GM12865 (cell line): Measurements from ENCODE around the gene MTRF1.

ENCODE experiments used
- DNase-seq: peaks from one replicate; pipeline ENCODE4 v3.0.0; 2010; ENCODE audit warnings: low read depth
- H3K4me3 ChIP-seq: 2 replicates; pipeline ENCODE4 v1.5.1; 2011; ENCODE audit warnings: mild to moderate bottlenecking, low read depth, low read length, control low read depth
- TF ChIP-seq, protein P1 (sequence below): IDR thresholded peaks from 2 replicates; pipeline ENCODE4 v1.5.1; 2011; ENCODE audit warnings: low read length, control low read depth, low read depth, inconsistent platforms; ENCODE audit not compliant: insufficient read depth; ENCODE audit errors: missing control alignments

Gene MTRF1

DNA sequence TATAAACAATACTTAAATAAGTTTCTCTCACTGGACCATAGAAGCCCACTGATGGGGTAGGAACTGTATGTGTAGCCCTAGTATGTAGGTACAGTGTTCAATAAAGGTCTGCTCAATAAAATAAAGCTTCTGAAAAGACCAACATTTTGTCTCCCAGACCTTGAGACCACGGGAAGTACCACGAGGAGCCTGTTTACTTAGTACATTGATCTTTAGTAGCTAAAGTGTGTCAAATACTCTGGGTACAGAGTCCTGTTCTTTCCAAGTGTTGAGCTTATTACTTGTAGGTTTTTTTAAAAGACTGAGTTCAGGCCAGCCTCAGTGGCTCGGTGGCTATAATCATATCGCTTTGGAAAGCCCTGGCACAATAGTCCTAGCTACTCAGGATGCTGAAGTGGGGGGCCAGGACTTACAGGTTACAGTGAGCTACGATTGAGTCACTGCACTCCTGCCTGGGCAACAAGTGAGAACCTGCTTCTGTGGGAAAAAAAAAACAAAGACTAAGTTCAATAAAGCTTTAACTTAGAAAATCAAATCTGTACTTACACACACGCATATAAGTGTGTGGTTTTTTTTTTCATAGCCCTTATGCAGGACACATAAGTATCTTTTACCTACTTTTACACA, 3.4 kb downstream of the MTRF1 start:
- H3K4me3 ChIP-seq: no peak overlapping the region
- TF ChIP-seq, protein P1, sequence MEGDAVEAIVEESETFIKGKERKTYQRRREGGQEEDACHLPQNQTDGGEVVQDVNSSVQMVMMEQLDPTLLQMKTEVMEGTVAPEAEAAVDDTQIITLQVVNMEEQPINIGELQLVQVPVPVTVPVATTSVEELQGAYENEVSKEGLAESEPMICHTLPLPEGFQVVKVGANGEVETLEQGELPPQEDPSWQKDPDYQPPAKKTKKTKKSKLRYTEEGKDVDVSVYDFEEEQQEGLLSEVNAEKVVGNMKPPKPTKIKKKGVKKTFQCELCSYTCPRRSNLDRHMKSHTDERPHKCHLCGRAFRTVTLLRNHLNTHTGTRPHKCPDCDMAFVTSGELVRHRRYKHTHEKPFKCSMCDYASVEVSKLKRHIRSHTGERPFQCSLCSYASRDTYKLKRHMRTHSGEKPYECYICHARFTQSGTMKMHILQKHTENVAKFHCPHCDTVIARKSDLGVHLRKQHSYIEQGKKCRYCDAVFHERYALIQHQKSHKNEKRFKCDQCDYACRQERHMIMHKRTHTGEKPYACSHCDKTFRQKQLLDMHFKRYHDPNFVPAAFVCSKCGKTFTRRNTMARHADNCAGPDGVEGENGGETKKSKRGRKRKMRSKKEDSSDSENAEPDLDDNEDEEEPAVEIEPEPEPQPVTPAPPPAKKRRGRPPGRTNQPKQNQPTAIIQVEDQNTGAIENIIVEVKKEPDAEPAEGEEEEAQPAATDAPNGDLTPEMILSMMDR: no peak
- no peak for DNase-seq

DNA sequence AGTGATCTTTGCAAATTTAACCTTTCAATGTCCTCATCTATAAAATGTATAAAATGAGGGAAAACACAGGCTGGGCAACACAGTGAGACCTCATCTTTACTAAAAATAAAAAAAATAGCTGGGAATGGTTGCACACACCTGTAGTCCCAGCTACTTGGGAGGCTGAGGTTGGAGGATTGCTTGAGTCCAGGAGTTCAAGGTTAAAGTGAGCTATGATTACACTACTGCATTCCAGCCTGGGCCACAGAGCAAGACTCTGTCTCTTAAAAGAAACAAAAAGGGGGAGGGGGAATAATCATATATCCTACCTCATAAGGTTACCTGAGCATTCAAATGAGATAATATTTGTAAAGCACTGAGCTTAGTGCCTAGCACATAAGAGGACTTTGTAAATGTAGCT, 5.8 kb downstream of the MTRF1 start:
- no peak overlapping the region for H3K4me3 ChIP-seq
- no peak for DNase-seq
- TF ChIP-seq, protein P1: no peak

DNA sequence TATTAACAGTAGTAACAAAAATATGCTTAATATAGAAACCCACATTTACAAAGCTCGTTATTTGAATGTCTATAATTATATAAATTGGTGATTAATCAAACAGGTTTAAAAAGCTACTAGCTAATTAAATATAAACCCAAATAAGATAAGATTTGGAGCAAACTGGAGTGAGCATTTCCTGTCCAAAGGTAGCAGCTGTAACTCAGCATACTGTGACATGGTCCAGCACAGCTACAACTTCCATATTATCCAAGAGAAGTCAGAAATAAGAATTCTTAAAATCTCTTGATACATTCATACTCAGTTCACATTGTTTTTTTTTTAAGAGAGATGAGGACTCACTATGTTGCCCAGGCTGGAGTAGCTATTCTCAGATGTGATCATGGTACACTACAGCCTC, 8.5 kb downstream of the MTRF1 start:
- DNase-seq: no peak
- TF ChIP-seq, protein P1: no peak
- H3K4me3 ChIP-seq: no peak overlapping the region

DNA sequence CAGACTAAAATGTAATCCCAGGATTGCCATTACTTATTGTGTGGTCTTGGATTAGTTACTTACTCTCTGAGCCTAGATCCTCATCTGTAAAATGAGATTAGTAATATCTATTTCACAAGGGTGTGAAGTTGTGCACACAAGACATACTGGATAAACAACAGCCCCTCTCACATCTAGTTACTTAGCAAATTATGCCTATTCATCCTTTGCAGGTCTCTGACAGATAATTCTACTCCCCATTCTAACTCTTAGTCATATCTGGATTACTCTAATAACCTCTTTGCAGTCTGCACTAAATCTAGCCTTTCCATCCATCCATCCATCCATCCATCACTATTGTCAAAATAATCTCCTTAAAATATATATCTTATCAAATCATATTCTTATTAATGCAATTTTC, 12.4 kb downstream of the MTRF1 start:
- no peak for DNase-seq
- TF ChIP-seq, protein P1: no peak
- H3K4me3 ChIP-seq: no peak overlapping the region

DNA sequence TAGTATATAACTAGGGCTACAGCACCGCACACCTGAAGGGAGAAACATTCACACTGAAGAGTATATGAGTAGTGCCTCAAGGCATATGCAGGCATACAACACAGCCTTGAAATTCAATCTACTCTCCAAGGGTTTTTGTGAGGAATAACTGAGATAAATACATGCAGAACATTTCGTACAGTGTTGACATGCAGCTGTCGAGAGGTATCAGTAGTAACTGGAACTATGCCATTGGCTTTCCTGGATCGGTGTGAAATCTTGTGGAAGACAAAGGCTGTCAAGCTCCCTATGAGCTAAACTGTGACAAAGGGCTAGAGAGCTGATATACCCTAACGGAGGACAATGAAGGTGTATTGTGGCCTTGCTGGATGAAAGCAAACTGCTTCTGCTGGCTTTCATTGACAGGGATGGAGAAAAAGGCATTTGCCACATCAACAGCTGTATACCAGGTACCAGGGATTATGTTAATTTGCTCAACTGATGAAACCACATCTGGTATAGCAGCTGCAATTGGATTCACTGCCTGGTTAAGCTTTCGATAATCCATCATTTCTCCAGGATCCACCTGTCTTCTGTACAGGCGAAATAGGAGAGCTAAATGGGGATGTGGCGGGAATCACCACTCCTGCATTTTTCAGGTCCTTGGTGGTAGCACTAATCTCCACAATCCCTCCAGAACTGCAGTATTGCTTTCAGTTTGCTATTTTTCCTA, 16.3 kb downstream of the MTRF1 start:
- no peak overlapping the region for H3K4me3 ChIP-seq
- TF ChIP-seq, protein P1: no peak
- no peak for DNase-seq

DNA sequence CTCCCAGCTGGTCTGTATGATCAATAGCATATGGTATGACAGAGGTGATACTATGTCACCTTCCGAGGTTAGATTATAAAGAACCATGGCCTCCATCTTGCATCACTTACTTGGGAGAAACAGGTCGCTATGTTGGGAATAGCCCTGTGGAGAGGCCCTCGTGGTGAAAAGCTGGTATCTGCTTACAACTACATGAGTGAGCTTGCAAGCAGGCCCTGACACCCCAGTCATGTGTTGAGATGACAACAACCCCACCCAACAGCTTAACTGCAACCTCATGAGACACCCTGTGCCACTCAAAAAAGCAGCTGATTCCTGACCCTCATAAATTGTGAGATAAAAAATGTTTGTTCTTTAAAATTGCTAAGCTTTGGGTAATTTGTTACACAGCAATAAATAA, 18.8 kb downstream of the MTRF1 start:
- TF ChIP-seq, protein P1: no peak
- DNase-seq: no peak
- H3K4me3 ChIP-seq: no peak overlapping the region
